Thoracic aorta (tissue), 2 donors: Measurements from ENCODE around the gene LRSAM1. TPM values are rescaled to one million over a fixed set of nuclear protein-coding genes. Genes with fewer than 3 reads are reported as not detected.

ENCODE experiments used
- ATAC-seq: fragments of 150-250 bp; one replicate; pipeline ENCODE4 v1.8.0; 2017; ENCODE audit warnings: low read depth; ENCODE audit not compliant: insufficient number of reproducible peaks, low FRiP score
- DNase-seq: peaks from one replicate; pipeline ENCODE4 v3.0.0-alpha.2; 2020; ENCODE audit warnings: low spot score
- H3K27ac ChIP-seq, 2 donors: fragments of 200-600 bp; sonication (generic); 1 replicate in 1 of 2; 2 replicates in 1 of 2; pipeline ENCODE4 v1.5.1; 2016; ENCODE audit warnings: mild to moderate bottlenecking in 2 of 2, moderate library complexity in 2 of 2
- H3K27me3 ChIP-seq: fragments of 200-600 bp; sonication (generic); replicated peaks from 2 replicates; pipeline ENCODE4 v1.6.0; 2016; ENCODE audit warnings: mild to moderate bottlenecking; ENCODE audit not compliant: insufficient read depth
- H3K36me3 ChIP-seq: fragments of 200-600 bp; sonication (generic); one replicate; pipeline ENCODE4 v1.5.1; 2016
- H3K4me1 ChIP-seq, 2 donors: fragments of 200-600 bp; sonication (generic); 1 replicate in 1 of 2; 2 replicates in 1 of 2; pipeline versions ENCODE4 v1.5.1 to v1.6.0; 2016; ENCODE audit warnings: low read depth in 2 of 2, mild to moderate bottlenecking in 1 of 2; ENCODE audit not compliant: control insufficient read depth in 1 of 2
- H3K4me3 ChIP-seq: fragments of 200-600 bp; sonication (generic); 2 replicates; pipeline ENCODE4 v1.5.1; 2016; ENCODE audit warnings: mild to moderate bottlenecking
- H3K9me3 ChIP-seq: fragments of 200-600 bp; sonication (generic); 2 replicates; pipeline ENCODE4 v1.5.1; 2016
- CTCF ChIP-seq: fragments of 200-600 bp; sonication (generic); IDR thresholded peaks from one replicate; pipeline ENCODE4 v1.5.1; 2019; ENCODE audit warnings: antibody characterized with exemption
- total RNA-seq, 2 donors: library from RNA; depleted of rRNA; stranded (reverse); fragments of >200 nt; gene quantifications; one replicate each; pipeline versions ENCODE4 v1.1.0 to v1.2.3, GENCODE V29; 2016

Gene LRSAM1
- total RNA-seq, 2 donors from 2014 or later, result 16.4 to 22.6 TPM

GRCh38 chr9:127492616-127493015 lies 41.3 kb downstream of the LRSAM1 start:
- no peak overlapping the region for H3K27ac ChIP-seq
- no peak for TF ChIP-seq CTCF
- H3K4me3 ChIP-seq, result no peak overlapping the region
- DNase-seq, result no peak
- peaks cover 6 to 21% of the 10 kb centered on the region in 2 donors for H3K4me1 ChIP-seq
- H3K27me3 ChIP-seq, result no peaks in the 10 kb centered on the region
- no peak for ATAC-seq
- H3K36me3 ChIP-seq, result peaks cover 60% of the 10 kb centered on the region
- H3K9me3 ChIP-seq, result no peaks in the 10 kb centered on the region

GRCh38 chr9:127493592-127494303 lies 42.4 kb downstream of the LRSAM1 start:
- Histone ChIP-seq H3K9me3 (no peaks in the 10 kb centered on the region), H3K27me3 (no peaks in the 10 kb centered on the region), H3K4me1 (peaks cover 6 to 21% of the 10 kb centered on the region in 2 donors), H3K36me3 (peaks cover 57% of the 10 kb centered on the region), H3K4me3 (no peak overlapping the region), H3K27ac (peak overlapping the region; percentile 92)
- no peak for DNase-seq
- no peak for ATAC-seq
- TF ChIP-seq CTCF, result no peak

- H3K9me3 ChIP-seq, result no peaks in the 10 kb centered on the region
- H3K4me3 ChIP-seq, result no peak overlapping the region
- TF ChIP-seq CTCF, result no peak
- H3K4me1 ChIP-seq, result peaks cover 6 to 21% of the 10 kb centered on the region in 2 donors
- H3K27ac ChIP-seq, result peak overlapping the region; percentile 92
- H3K27me3 ChIP-seq, result no peaks in the 10 kb centered on the region
- ATAC-seq, result no peak
- no peak for DNase-seq
- peaks cover 51% of the 10 kb centered on the region for H3K36me3 ChIP-seq
Measured at GRCh38 chr9:127494304-127494702, 43.0 kb downstream of the LRSAM1 start.

- Histone ChIP-seq H3K27me3 (no peaks in the 10 kb centered on the region), H3K9me3 (no peaks in the 10 kb centered on the region), H3K4me1 (peaks cover 6 to 21% of the 10 kb centered on the region in 2 donors), H3K36me3 (peaks cover 38% of the 10 kb centered on the region), H3K4me3 (no peak overlapping the region), H3K27ac (peak overlapping the region; percentile 92)
- no peak for TF ChIP-seq CTCF
- DNase-seq, result no peak
- peak; percentile 2 for ATAC-seq
Measured at GRCh38 chr9:127495884-127496555, 44.7 kb downstream of the LRSAM1 start.

GRCh38 chr9:127496974-127497373 lies 45.7 kb downstream of the LRSAM1 start:
- Histone ChIP-seq H3K36me3 (peaks cover 40% of the 10 kb centered on the region), H3K4me3 (no peak overlapping the region), H3K27ac (no peak overlapping the region), H3K4me1 (peaks cover 6 to 21% of the 10 kb centered on the region in 2 donors), H3K9me3 (no peaks in the 10 kb centered on the region), H3K27me3 (no peaks in the 10 kb centered on the region)
- no peak for ATAC-seq
- no peak for TF ChIP-seq CTCF
- DNase-seq, result no peak
